GM21360 (cell line): ENCODE data around the gene RPL3.
"Not testable (repeated sequence)": the region's sequence is repeated elsewhere in the genome, so short reads cannot be mapped to it uniquely, and the experiment has no call there.

Source experiments
- ATAC-seq: cut with Tn5 transposase; IDR thresholded peaks from one replicate; pipeline ENCODE4 v1.9.1; 2021; ENCODE audit warnings: mild to moderate bottlenecking, moderate library complexity; ENCODE audit not compliant: unreplicated experiment

Gene RPL3

GRCh38 chr22:39319284-39320022 lies at the start of gene RPL3:
Gene RPL3, minus strand, starts transcription at chr22:39319623. Its CDS starts 26 bp downstream, at chr22:39319597.
- peak; percentile 70 for ATAC-seq

- no peak for ATAC-seq
Measured at GRCh38 chr22:39369186-39369585, 49.8 kb upstream of the RPL3 start.

GRCh38 chr22:39368461-39368911 lies 49.1 kb upstream of the RPL3 start:
- no peak for ATAC-seq

- ATAC-seq, result no peak
Measured at GRCh38 chr22:39367035-39367434, 47.6 kb upstream of the RPL3 start.

GRCh38 chr22:39365492-39365780 lies 46.0 kb upstream of the RPL3 start:
- no peak for ATAC-seq

GRCh38 chr22:39364714-39365491 lies 45.5 kb upstream of the RPL3 start:
- no peak for ATAC-seq

GRCh38 chr22:39363751-39364515 lies 44.5 kb upstream of the RPL3 start:
- ATAC-seq, result no peak

GRCh38 chr22:39362932-39363331 lies 43.5 kb upstream of the RPL3 start:
- ATAC-seq, result no peak

GRCh38 chr22:39362271-39362670 lies 42.8 kb upstream of the RPL3 start:
- no peak for ATAC-seq

GRCh38 chr22:39361496-39361895 lies 42.1 kb upstream of the RPL3 start:
- no peak for ATAC-seq

GRCh38 chr22:39360674-39361413 lies 41.4 kb upstream of the RPL3 start:
- no peak for ATAC-seq

GRCh38 chr22:39360242-39360641 lies 40.8 kb upstream of the RPL3 start:
- no peak for ATAC-seq

- ATAC-seq, result no peak
Measured at GRCh38 chr22:39359659-39360195, 40.3 kb upstream of the RPL3 start.

- ATAC-seq, result not testable (repeated sequence)
Measured at GRCh38 chr22:39358197-39358596, 38.8 kb upstream of the RPL3 start.

- not testable (repeated sequence) for ATAC-seq
Measured at GRCh38 chr22:39357110-39358108, 38.0 kb upstream of the RPL3 start.

GRCh38 chr22:39356464-39356863 lies 37.0 kb upstream of the RPL3 start:
- ATAC-seq, result no peak

GRCh38 chr22:39355805-39356204 lies 36.4 kb upstream of the RPL3 start:
- not testable (repeated sequence) for ATAC-seq

- ATAC-seq, result no peak
Measured at GRCh38 chr22:39355080-39355479, 35.7 kb upstream of the RPL3 start.

GRCh38 chr22:39353346-39353745 lies 33.9 kb upstream of the RPL3 start:
- ATAC-seq, result no peak
